ENCODE results near the gene AGAP5. TPM values are rescaled to one million over a fixed set of nuclear protein-coding genes. Genes with fewer than 3 reads are reported as not detected.

The AGAP5 gene
- total and polyA plus RNA-seq, 9 of the 15 experiments (the other 6 are each of a cell fraction or from before 2014, with no cell fraction given), result 0.32 to 7.5 (median 5.3) TPM

DNA sequence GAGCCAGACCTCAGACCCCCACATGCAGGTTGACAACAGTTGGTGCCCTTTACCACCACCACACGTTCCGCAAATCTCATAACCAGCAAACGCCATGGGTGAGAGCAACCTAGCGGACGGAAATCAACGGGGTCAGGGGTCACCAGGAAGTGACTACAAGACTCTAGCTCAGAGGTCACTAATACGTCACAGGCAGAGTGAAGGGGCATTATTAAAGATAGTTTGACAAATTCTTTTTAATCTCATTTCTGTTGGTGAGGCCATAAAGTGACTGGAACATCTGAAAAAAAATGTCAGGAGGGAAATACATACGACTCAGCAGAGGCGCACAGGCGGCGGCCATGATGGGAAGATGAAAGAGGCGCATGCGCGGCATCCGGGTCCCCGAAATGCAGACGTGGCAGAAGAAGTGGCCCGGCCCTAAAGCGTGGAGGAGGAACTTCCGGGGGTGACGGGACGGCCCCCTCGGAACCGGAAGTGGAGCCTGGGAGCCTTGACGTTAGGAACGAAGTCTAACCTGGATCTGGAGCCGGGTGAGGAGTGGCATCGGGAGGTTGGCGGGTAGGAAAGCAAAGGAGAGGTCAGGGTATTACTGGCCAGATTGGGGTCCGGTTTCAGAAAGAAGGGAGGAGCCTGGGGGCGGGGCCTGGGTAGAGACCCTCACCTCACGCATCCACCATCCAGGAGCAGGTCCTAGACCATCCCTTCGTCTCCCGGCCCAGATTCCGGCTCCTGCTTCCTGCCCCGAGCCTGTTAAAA is 46.2 kb upstream of the AGAP5 start, which contains the start of gene SEC24C (continued):
- TF ChIP-seq, protein P1, sequence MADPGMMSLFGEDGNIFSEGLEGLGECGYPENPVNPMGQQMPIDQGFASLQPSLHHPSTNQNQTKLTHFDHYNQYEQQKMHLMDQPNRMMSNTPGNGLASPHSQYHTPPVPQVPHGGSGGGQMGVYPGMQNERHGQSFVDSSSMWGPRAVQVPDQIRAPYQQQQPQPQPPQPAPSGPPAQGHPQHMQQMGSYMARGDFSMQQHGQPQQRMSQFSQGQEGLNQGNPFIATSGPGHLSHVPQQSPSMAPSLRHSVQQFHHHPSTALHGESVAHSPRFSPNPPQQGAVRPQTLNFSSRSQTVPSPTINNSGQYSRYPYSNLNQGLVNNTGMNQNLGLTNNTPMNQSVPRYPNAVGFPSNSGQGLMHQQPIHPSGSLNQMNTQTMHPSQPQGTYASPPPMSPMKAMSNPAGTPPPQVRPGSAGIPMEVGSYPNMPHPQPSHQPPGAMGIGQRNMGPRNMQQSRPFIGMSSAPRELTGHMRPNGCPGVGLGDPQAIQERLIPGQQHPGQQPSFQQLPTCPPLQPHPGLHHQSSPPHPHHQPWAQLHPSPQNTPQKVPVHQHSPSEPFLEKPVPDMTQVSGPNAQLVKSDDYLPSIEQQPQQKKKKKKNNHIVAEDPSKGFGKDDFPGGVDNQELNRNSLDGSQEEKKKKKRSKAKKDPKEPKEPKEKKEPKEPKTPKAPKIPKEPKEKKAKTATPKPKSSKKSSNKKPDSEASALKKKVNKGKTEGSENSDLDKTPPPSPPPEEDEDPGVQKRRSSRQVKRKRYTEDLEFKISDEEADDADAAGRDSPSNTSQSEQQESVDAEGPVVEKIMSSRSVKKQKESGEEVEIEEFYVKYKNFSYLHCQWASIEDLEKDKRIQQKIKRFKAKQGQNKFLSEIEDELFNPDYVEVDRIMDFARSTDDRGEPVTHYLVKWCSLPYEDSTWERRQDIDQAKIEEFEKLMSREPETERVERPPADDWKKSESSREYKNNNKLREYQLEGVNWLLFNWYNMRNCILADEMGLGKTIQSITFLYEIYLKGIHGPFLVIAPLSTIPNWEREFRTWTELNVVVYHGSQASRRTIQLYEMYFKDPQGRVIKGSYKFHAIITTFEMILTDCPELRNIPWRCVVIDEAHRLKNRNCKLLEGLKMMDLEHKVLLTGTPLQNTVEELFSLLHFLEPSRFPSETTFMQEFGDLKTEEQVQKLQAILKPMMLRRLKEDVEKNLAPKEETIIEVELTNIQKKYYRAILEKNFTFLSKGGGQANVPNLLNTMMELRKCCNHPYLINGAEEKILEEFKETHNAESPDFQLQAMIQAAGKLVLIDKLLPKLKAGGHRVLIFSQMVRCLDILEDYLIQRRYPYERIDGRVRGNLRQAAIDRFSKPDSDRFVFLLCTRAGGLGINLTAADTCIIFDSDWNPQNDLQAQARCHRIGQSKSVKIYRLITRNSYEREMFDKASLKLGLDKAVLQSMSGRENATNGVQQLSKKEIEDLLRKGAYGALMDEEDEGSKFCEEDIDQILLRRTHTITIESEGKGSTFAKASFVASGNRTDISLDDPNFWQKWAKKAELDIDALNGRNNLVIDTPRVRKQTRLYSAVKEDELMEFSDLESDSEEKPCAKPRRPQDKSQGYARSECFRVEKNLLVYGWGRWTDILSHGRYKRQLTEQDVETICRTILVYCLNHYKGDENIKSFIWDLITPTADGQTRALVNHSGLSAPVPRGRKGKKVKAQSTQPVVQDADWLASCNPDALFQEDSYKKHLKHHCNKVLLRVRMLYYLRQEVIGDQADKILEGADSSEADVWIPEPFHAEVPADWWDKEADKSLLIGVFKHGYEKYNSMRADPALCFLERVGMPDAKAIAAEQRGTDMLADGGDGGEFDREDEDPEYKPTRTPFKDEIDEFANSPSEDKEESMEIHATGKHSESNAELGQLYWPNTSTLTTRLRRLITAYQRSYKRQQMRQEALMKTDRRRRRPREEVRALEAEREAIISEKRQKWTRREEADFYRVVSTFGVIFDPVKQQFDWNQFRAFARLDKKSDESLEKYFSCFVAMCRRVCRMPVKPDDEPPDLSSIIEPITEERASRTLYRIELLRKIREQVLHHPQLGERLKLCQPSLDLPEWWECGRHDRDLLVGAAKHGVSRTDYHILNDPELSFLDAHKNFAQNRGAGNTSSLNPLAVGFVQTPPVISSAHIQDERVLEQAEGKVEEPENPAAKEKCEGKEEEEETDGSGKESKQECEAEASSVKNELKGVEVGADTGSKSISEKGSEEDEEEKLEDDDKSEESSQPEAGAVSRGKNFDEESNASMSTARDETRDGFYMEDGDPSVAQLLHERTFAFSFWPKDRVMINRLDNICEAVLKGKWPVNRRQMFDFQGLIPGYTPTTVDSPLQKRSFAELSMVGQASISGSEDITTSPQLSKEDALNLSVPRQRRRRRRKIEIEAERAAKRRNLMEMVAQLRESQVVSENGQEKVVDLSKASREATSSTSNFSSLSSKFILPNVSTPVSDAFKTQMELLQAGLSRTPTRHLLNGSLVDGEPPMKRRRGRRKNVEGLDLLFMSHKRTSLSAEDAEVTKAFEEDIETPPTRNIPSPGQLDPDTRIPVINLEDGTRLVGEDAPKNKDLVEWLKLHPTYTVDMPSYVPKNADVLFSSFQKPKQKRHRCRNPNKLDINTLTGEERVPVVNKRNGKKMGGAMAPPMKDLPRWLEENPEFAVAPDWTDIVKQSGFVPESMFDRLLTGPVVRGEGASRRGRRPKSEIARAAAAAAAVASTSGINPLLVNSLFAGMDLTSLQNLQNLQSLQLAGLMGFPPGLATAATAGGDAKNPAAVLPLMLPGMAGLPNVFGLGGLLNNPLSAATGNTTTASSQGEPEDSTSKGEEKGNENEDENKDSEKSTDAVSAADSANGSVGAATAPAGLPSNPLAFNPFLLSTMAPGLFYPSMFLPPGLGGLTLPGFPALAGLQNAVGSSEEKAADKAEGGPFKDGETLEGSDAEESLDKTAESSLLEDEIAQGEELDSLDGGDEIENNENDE (IDR thresholded peaks at IDR 0.05; ENCODE audit: low read depth, low read length), result no peak
- TF ChIP-seq ZNF583 (CRISPR knock-in tag; IDR thresholded peaks at IDR 0.05), result peak; percentile 84
- no peak for TF ChIP-seq ZBTB34 (CRISPR knock-in tag; IDR thresholded peaks at IDR 0.05)
- no peak for TF ChIP-seq ZNF780A (CRISPR knock-in tag; IDR thresholded peaks at IDR 0.05)
- TF ChIP-seq TEAD1 (CRISPR knock-in tag; IDR thresholded peaks at IDR 0.05), result peak in 1 of 2 experiments; percentile 91; a peak in 3 of 4 replicates
- peak; percentile 60 for TF ChIP-seq ZNF395 (CRISPR knock-in tag; IDR thresholded peaks at IDR 0.05)
- TF ChIP-seq SAP30 (IDR thresholded peaks at IDR 0.05; ENCODE audit: borderline replicate concordance, insufficient read depth, low read depth, low read length, poor library complexity, severe bottlenecking), result peak; percentile 94
- no peak for TF ChIP-seq ZBTB49 (CRISPR knock-in tag; IDR thresholded peaks at IDR 0.05; ENCODE audit: borderline replicate concordance)
- TF ChIP-seq FOXP1 (CRISPR knock-in tag; IDR thresholded peaks at IDR 0.05), result peak; percentile 67
